GM19240 (cell line): ENCODE data around the gene TMSB4X.
"Not testable (repeated sequence)": the region's sequence is repeated elsewhere in the genome, so short reads cannot be mapped to it uniquely, and the experiment has no call there.

Experiments
- DNase-seq: peaks from one replicate; pipeline ENCODE4 v3.0.0; 2011; ENCODE audit warnings: low spot score; ENCODE audit not compliant: insufficient read length

TMSB4X gene

GRCh38 chrX:12996934-12997435, 22.1 kb downstream of the TMSB4X start:
- no peak for DNase-seq

GRCh38 chrX:12997906-12998687, 23.2 kb downstream of the TMSB4X start:
- DNase-seq: no peak

GRCh38 chrX:12999422-12999821, 24.5 kb downstream of the TMSB4X start:
- no peak for DNase-seq

- DNase-seq: no peak
Observed at GRCh38 chrX:13000301-13000811, 25.4 kb downstream of the TMSB4X start.

GRCh38 chrX:13001097-13001496, 26.2 kb downstream of the TMSB4X start:
- DNase-seq: no peak

- DNase-seq: no peak
Observed at GRCh38 chrX:13001961-13002671, 27.2 kb downstream of the TMSB4X start.

- no peak for DNase-seq
Observed at GRCh38 chrX:13005661-13006473, 31.0 kb downstream of the TMSB4X start.

- DNase-seq: no peak
Observed at GRCh38 chrX:13007519-13008188, 32.7 kb downstream of the TMSB4X start.

GRCh38 chrX:13008189-13008533, 33.3 kb downstream of the TMSB4X start:
- DNase-seq: no peak

- no peak for DNase-seq
Observed at GRCh38 chrX:13008851-13009250, 33.9 kb downstream of the TMSB4X start.

GRCh38 chrX:13009273-13009672, 34.4 kb downstream of the TMSB4X start:
- no peak for DNase-seq

GRCh38 chrX:13009844-13010243, 34.9 kb downstream of the TMSB4X start:
- DNase-seq: no peak

GRCh38 chrX:13010546-13010945, 35.6 kb downstream of the TMSB4X start:
- DNase-seq: no peak

- DNase-seq: no peak
Observed at GRCh38 chrX:13013363-13014110, 38.6 kb downstream of the TMSB4X start.

- no peak for DNase-seq
Observed at GRCh38 chrX:13014111-13015096, 39.5 kb downstream of the TMSB4X start.

GRCh38 chrX:13015536-13016236, 40.8 kb downstream of the TMSB4X start:
- DNase-seq: no peak

GRCh38 chrX:13016731-13017130, 41.8 kb downstream of the TMSB4X start:
- DNase-seq: not testable (repeated sequence)

- DNase-seq: no peak
Observed at GRCh38 chrX:13022926-13023325, 48.0 kb downstream of the TMSB4X start.

- no peak for DNase-seq
Observed at GRCh38 chrX:13023567-13023966, 48.7 kb downstream of the TMSB4X start.
